GM18909 (cell line): ENCODE data around the gene NACAD.
"Not testable (repeated sequence)": the region's sequence is repeated elsewhere in the genome, so short reads cannot be mapped to it uniquely, and the experiment has no call there.

ENCODE experiments used
- ATAC-seq: cut with Tn5 transposase; IDR thresholded peaks from one replicate; pipeline ENCODE4 v1.9.1; 2021; ENCODE audit warnings: mild to moderate bottlenecking; ENCODE audit not compliant: unreplicated experiment, poor library complexity

NACAD gene

DNA sequence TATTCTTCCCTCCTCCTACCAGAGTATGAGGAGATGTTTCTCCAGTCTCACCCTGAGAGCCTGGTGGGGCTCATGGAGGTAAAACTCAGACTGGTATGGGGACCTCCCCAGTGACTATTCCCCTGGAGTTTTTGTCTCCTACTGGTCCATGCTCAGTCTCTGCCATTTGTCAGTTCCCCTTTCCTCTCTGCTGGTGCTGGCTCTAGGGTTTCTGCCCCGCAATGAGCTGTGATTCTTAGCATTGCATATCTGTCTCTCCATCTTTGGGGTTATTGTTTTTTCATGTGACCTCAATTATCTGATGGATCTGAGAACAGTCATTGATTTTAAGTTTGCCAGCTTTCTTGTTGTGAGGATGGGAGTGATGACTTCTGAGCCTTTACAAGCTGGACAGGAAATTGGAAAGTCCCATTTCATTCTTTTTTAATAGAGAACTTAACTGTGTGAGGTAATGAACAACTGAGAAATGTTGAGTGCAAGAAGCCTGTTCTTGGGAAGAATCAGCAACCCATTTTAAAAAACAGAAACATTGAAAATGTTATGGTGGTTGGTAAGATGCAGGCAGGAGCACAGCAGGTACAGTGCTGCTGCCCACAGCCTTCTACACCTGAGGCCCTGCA lies 26.9 kb downstream of the NACAD start:
- no peak for ATAC-seq

DNA sequence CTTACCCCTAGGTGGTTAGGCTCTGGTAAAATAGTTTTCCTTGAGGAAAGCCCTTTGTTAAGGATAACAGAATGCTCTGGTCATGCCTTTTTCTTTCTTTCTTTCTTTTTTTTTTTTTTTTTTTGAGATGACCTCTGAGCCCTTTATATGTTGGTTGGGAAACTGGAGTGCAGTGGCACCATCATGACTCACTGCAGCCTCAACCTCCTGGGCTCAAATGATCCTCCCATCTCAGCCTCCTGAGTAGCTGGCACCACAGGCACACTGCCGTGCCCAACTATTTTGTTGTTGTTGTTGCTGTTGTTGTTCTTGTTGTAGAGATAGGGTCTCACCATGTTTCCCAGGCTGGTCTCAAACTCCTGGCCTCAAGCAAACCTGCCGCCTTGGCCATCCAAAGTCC lies 27.4 kb downstream of the NACAD start:
- no peak for ATAC-seq

DNA sequence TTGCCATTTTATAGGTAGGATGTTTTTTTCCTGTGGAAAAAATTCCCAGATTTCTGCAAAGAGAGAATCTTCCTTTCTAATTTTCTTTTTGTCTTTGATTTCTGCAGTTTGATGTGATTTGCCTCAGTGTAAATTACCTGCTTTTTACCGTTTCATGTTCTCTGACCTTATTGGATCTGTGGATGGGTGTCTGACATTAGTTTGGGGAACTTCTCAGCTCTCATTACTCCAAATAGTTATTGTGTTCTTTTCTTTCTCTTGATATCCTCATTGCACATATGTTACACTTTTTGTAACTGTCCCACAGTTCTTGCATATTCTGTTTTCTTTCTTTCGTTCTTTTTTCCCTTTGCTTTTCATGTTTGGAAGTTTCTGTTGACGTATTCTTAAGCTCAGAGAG lies 28.5 kb downstream of the NACAD start:
- no peak for ATAC-seq

DNA sequence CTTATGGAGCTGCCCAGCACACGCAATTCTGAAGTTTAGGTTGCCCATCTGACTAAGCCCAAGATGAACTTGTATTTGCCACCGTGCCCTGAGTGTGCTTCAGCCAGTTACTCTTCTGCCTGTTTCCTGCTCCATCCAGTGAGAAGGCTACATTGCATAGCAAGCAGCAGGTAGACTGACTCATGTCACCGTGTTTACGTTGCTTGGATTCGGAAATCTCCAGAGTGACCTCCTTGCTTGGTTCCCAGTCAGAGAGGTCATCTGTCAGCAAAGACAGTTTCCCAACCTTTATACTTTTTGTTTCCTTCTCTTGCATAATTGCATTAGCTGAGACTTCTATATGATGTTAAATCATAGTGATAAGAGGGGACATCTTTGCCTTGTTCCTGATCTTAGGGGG lies 30.9 kb downstream of the NACAD start:
- ATAC-seq = no peak

DNA sequence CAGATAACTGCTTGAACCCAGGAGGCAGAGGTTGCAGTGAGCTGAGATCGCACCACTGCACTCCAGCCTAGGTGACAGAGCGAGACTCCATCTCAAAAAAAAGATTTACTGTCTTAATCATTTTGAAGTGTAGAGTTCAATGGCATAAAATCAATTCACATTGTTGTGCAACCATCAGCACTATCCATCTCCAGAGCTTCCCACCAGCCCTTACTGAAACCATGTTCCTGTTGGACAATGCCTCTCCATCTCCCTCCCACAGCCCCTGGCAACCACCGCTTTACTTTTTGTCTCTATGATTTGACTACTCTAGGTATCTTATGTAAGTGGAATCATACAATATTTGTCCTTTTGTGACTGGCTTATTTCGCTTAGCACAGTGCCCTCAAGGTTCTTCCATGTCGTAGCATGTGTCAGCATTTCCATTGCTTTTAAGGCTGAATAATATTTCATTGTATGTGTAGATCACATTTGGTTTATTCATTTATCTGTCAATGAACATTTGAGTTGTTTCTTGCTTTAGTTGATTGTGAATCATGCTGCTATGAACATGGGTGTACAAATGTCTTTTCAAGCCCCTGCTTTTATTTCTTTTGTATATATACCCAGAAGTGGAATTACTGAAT lies 33.1 kb downstream of the NACAD start:
- ATAC-seq = no peak

DNA sequence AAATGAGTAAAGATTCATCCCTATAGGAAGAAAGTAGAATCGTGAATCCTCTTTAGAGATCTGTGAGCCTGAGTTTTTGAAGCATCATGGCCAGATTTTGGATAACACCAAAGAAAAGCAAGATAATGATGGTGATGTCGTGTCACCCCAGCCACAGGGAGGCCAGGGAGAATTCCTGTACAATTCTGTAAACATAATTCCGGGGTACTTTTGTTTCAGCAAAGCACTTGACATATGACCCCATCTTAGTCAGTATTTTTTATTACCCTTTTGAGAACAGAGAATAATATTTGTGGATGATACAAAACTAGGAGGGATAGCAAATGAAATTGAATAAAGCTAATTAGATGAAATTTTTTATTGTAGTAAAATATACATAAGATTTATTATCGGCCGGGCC lies 33.8 kb downstream of the NACAD start:
- no peak for ATAC-seq

DNA sequence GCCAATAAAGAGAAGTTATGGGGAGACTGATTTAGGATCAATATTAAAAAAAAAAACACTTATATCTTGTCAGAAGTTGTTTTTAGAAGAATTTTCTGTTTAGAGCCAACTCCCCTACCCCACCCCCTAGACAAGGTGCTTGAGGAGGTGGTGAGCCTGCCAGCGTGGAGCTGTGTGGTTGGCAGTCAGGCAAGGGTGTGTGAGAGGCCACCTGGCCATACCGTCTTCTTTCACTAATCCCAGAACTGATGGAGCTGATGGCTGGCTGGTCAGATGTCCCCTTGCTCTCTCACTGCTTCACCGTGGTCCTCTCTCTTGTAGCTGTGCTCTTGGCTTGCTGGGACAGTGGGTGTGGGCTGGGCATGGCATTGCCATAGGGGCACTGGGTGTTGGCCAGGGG lies 34.3 kb downstream of the NACAD start:
- ATAC-seq = no peak

DNA sequence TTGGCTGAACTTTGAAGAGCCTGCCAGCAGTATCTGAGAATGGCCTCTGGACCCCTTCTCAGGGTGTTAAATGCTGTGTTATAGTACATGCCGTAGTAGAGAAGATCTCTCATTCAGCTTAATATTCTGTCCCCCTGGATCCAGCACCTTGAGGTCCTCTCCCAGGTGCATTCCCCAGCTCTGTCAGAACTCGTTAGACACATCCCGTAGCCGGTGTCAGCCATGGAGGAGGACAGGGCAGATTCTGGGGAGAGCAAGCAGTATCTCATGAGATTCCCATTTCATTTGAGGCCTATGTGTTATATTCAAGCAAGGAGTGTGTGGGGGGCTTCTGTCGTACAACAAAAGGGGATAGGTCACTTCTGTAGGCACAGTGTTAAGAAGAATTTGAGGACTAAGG lies 34.8 kb downstream of the NACAD start:
- ATAC-seq = no peak

DNA sequence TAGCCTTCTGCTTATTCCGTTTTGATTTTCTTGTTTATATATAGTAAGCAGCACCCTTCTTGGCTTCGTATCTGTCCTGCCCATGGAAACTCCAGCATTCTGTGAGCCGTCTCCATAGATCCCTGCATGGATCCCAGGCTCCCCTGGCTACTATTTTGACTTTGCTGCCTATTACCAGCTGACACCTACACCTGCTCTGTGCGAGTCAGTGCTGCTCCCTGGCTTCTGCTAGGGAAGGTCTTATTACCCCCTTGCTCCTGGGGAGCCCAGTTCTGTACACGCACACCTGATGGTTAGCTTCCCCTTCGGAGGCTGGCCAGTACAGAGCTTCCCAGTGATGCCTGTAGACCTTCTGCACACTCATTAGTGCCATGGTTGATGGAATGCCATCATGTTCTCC lies 35.4 kb downstream of the NACAD start:
- ATAC-seq = no peak

DNA sequence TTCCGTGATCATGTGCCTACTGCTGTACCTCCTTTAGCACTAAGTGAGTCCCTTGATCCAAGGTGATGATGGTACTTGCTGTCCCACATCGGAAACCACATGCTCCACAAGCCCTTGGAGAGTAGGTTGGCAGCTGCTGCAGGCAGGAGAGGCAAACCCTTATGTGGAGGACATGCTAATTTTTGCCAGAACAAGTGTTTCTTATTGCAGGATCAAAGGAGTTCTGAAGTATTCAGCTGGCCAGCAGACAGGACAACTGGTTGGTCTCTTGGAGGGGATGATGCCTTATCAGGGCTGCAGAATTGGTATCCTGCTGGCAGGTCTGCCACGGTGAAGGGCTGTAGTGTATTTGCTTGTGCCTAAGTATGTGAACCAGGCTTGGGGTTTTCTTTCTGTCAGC lies 36.8 kb downstream of the NACAD start:
- no peak for ATAC-seq

DNA sequence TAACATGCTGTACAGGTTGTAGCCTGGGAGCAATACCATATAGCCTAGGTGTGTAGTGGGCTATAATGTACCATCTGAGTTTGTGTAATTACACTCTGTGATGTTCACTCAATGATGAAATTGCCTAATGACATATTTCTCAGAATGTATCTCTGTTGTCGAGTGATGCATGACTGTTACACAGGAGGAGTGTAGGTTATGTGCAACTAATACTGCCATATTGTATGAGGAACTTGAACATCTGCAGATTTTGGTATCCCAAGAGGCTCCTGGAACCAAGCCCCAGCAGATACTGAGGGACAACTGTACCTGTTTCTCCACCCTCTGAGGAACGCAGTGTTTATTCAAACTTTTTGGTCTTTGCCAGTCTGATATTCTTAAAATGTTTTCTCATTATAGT lies 38.6 kb downstream of the NACAD start:
- no peak for ATAC-seq

DNA sequence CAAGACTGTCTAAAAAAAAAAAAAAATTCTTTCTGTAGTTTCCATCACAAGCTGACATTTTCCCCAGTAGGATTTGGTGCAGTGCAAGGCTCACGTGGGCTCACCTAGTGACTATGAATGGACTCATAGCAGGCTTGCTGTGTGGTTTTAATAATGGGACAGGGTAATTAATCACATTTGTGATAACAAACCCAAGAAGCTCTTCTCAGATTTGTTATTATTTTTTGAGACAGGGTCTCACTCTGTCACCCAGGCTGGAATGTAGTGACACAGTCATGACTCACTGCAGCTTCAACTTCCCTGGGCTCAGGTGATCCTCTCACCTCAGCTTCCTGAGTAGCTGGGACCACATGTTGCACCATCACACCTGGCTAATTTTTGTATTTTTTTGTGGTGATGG lies 40.0 kb downstream of the NACAD start:
- no peak for ATAC-seq

DNA sequence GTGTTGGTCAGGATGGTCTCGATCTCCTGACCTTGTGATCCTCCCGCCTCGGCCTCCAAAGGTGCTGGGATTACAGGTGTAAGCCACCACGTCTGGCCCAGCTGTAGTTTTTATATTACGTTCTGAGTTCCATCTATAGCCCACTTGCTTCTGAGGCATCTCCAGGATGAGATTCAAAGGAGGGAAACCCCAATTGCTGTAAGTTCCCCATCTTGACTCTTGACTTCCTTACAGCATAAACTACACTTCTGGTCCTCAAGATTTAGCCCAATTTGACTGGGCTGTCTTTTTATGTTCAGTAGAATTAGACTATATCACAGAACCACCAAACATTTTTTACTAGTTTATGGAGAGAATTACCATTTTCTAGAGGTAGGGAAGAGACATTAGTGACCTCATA lies 44.4 kb downstream of the NACAD start:
- ATAC-seq = no peak

DNA sequence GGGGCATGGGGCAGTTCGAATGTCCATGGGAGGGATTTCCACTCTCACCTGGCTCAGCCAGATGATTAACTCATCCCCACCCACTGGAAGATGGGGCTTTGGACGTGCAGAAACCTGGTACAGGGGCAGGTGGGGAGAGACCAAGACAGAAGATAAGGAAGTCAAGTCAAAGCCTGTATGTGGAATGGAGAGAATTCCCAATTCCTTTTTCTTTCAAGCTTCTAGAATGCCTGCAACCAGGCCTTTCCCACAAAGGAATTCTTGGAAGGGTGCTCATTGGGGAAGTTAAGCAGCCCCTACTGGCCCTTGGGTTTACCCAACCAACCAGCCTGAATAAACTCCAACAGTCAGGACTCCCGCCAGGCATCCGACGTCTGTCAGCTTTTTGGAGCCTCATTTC lies 49.7 kb downstream of the NACAD start:
- no peak for ATAC-seq

DNA sequence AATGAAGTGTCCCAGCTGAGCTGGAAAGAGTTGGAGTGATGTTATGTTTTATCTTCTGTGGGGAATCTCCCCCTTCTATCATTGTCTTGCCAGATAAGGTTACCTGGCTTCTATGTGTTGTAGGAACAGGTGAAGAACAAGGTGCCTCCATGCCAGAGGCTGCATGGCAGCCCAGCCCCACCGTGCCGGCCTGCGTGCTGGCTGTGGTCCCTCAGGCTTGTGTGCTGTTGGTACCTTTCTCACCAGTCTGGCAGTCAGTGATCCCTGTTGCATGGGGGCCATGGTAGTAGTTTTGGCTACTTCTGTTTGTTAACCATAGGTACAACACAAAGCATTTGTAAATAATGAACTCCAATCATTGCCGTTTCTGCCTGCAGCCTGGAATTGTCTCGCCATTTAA lies 50.9 kb downstream of the NACAD start:
- ATAC-seq = no peak

DNA sequence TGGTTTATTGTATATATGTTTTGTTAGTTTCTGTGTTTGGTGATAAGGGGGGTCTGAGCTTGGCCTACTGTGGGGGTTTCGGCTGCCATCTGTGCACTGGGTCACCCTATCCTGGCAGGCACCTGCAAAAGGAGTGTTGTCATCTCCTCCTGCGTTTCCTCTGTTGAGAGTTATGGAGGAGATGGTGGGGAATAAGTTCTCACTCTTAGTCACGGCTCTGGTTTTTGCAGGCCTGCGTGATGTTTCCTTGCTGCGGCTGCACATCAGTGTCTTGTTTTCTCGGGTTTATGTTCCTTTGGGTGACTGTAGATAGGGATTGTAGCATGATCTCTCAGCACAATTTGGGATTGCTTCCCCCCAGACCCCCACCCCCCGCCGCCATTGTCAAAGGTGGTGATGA lies 52.0 kb downstream of the NACAD start:
- ATAC-seq = no peak

DNA sequence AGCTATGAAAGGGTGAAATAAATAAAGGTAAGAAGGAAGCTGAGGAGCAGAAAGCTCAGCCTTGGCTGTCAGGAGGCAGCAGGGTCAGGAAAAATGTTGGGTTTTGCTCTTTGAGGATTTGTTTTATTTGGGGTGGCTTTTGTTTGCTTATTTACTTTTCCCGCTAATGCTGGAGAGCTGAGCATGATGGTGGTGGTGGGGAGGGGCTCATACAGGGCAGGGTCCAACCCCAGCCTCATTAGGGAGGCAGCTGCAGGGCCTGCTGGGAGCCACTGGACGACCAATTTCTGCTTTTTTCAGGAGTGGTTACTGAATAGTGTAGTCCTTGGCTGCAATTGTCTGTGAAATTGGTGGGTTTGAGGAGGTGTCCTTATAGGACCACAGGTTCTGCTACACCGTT lies 52.5 kb downstream of the NACAD start:
- ATAC-seq = no peak

DNA sequence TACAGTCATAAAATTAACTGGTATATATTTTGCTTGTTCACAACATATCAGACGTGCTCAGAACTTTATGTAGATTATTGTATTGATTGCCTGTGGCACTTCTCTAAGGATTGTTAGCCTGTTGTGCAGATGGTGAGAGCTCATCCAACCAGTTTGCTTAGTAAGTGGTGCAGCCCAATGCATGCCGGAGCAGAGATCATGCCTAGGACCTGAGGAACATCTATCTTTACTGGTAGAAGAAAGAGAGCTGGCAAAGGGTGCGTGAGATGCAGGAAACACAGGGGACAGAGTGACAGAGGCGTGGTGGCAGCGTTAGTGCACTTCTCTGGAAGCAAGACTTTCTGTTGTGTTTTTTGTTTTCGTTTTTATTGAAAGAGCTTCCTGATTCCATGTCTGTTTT lies 52.9 kb downstream of the NACAD start:
- no peak for ATAC-seq

DNA sequence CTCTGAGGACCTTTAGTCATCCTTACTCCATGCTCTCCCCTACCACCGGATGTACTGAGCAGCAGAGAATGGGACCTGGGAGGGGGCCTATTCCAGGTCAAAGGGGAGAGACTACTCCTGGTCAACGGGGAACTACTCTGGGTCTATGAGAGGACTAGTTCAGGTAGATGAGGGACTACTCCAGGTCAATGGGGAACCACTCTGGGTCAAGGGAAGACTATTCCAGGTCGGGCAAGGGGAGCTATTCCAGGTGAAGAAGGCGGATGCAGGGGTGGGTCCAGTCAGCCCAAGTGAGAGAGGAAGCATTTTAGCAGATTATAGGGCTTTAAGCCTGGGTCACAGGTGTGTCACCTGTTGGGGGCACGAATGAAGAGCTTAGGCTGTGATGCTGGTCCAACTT lies 53.4 kb downstream of the NACAD start:
- no peak for ATAC-seq

DNA sequence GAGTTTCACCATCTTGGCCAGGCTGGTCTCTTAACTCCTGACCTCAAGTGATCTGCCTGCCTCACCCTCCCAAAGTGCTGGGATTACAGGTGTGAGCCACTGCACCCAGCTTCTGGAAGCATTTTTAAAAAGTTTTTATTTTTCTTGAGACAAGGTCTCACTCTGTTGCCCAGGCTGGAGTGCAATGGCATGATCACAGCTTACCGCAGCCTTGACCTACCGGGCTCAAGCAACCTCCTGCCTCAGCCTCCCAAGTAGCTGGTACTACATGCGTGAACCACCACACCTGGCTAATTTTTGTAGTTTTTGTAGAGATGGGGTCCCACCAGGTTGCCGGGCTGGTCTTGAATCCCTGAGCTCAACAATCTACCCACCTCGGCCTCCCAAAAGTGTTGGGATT lies 54.1 kb downstream of the NACAD start:
- ATAC-seq = not testable (repeated sequence)

DNA sequence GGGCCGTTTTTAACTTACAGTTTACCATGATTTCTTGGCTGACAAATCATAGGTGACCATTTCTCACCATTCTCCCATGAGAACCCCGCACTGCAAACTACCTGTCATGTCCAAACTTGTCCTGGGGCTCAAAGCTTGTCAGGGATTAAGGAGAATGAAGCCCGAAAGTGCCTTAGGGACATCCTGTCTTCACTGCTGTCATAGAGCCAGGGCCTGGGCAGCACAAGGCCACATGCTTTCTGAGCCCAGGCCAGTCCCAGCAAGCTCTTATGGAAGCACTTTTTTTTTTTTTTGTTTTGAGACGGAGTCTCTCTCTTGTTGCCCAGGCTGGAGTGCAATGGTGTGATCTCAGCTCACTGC lies 54.9 kb downstream of the NACAD start:
- ATAC-seq = no peak

DNA sequence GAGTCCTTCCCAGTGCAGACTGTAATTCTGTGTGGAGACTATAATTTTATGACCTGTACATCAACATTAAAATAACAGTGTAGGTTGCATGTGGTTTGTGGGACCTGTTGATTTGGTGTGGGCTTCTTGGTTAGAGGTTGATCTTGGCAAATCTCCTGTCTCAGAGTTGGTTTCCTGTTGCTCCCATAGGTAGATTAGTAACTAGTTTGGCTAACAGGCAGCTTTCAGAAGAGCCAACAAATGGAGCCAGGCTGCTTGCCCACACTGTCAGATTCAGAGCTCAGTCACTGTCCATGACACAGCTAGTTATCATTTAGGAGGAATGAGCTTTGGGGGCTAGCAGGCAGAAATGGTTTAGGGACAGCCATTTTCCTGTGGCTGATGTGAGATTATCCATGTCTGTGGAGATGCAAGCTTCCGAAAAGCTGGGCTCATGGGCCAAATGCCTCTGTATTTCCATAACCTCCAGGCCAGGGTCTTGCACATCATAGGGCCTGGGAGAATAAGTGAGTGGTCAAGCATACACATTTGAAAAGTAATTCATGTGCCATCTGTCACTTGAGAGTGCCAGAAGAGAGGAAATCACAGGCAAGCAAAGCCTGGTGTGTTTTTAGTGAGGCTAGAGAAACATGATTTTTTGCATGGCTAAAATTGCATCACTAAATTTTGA lies 55.4 kb downstream of the NACAD start:
- ATAC-seq = no peak
